Hippocampal formation (tissue), 2 donors: ENCODE measurements around the gene SLC6A19.

Experiments
- DNase-seq, 2 donors: peaks; one replicate each; lab custom pipeline; 2025; lab: John Stamatoyannopoulos, UW

Gene SLC6A19

DNA sequence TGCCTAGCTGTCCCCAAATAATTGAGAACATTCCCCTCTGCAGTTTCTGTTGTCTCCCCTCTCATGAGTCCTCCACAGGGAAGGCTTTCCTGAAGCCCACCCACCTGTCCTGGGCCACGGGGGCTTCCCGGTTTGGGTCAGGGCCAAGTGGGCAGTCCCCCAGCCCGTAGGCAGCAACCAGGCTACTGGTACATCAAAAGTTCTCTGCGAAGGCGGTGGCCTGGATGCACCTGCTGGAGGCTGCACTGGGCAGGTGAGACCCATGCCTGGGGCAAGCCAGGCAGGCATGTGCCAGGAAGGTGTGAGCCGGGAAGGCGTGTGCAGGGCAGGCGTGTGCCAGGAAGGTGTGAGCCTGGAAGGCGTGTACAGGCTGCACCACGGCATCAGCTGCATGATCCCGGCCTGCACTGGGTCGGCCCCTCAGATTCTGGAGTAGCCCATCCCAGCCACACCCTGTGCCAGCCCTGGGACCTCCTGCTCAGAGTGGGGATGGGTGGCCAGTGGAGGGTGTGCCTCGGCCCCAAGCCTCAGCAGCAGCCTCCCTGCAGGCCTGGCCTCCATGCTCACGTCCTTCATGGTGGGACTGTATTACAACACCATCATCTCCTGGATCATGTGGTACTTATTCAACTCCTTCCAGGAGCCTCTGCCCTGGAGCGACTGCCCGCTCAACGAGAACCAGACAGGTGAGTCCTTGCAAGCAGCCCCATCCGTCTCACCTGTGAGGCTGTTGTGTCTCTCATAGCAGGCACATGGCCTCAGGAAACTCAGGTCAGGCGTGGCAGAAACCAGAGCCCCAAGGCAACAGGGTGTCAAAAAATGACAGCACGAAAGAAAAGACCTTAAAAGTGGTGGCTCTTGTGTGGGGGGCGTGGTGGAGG, 8.7 kb downstream of the SLC6A19 start:
- no peak for DNase-seq

DNA sequence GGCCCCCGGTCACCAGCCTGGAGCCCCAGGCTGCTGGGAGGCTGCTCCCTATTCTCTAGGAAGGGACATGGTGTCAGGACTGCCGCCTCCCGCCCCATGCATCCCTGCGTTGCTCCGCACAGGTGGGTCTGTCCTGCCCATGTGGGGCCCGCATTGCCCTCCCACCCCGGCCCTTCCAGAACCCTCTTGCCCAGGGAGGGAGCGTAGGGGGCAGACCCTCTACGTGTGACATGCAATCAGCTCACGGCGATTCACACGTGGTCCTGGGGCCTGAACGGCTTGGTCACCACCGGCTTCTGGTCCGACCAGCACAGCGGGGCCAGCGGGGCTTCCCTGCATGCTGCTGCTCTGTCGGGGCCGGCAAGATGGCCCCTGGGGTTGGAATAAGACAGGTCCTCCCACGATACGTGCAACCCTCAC, 9.4 kb downstream of the SLC6A19 start:
- no peak for DNase-seq

DNA sequence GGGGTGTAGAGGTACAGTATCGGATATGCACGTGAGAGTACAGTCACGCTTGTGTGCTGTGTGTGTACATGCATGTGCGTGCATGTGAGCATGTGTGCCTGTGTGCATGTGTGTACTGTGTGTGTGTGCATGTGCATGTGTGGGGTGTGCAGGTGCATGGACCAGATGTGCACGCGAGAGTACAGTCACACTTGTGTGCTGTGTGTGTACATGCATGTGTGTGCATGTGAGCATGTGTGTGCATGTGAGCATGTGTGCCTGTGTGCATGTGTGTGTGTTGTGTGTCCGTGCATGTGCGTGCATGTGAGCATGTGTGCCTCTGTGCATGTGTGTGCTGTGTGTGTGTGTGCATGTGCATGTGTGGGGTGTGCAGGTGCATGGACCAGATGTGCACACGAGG, 10.3 kb downstream of the SLC6A19 start:
- DNase-seq, result no peak

DNA sequence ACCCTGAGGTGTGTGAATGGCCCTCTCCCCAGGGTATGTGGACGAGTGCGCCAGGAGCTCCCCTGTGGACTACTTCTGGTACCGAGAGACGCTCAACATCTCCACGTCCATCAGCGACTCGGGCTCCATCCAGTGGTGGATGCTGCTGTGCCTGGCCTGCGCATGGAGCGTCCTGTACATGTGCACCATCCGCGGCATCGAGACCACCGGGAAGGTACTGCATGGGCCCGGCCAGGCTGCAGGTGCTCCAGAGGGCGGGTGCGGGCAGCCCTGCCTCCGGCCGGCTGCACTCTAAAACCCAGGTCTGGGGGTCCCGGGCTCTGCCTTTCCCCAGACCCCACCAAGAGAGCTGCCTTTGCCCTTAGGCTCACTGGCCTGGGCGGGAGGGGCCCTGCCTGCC, 10.9 kb downstream of the SLC6A19 start:
- no peak for DNase-seq

DNA sequence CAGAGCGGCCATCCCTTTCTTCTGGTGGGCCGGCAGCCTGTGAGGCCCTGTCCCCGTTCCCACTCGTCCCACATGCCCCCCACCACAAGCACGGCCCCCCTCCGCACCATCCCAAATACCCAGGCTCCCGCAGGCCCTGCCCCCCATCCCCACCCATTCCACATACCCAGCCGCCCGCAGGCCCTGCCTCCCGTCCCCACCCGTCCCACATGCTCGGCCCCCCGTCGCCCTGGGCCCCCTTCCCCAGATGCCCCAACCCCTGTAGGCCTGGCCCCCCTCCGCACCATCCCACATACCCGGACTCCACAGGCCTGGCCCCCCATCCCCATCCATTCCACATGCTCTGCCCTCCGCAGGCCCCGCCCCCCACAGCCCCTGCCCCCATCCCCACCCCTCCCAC, 11.5 kb downstream of the SLC6A19 start:
- DNase-seq, result no peak

DNA sequence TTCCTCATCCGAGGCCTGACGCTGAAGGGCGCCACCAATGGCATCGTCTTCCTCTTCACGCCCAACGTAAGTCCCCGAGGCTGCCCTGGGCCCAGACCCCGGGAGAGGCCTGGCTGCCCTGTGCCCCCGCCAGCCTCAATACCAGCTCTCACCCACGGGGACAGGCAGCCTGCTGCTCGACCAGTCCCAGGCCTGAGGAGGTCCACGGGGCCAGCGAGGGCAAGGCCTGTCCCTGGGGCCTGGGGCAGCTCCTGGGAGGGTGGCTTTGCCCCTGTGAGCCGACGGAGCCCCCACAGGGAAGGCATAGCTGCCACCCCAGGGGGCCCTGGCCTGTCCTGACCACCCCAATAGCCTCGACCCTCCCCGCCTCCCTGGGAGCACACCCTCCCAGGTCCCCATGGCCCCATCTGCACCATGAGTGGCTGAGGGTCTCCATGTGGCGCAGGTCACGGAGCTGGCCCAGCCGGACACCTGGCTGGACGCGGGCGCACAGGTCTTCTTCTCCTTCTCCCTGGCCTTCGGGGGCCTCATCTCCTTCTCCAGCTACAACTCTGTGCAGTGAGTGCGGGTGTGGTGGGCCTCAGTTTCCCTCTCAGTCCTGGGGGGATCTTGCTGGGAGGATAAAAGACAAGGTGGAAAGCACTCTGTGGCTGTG, 12.2 kb downstream of the SLC6A19 start:
- no peak for DNase-seq

DNA sequence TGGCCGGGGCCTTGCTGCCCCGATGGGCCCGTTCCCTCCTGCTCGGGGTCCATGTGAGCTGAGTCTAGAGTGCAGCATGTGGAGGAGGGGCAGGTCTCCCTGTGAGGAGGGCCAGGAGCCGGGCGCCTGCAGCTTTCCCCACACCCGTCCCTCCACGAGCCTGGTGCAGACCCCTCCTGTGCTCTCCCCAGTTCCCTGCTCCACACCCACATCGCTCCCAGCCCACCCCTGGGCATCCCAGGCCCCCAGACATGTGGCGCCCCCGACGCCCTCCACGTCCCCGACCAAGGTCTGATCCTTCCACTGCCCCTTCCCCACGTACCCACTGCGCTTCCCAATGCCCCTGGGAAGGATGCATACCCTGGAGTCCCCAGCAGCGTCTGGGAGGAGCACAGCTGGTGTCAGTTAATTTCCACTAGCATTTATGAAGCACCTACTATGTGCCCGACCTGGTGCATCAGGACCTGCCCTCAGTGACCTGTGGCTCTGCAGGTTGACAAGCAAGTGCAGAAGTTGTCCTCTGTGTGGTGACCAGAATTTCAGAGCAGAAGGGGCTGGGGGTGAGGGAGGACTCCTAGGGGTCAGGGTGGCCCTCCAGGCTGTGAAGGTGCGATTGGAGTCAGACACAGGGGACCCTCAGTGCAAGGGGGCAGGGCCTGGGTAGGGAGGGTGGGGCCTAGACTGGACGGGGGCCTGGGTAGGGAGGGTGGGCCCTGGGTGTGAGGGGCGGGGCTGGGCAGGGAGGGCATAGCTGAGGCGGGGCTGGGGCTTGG, 13.0 kb downstream of the SLC6A19 start:
- no peak for DNase-seq

DNA sequence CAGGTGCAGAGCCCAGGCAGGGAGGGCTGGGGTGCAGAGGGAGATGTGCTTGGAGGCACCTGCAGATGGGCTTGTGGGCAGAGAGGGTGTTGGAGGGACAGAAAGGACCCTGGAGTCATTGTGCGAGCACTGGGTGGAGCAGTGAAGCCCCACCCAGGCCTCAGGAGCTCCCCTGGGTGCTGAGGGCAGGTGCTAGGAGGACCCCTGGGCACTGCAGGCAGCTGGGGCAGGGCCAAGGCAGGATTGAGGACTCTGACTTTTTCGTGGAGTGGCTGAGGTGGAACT, 13.5 kb downstream of the SLC6A19 start:
- no peak for DNase-seq

DNA sequence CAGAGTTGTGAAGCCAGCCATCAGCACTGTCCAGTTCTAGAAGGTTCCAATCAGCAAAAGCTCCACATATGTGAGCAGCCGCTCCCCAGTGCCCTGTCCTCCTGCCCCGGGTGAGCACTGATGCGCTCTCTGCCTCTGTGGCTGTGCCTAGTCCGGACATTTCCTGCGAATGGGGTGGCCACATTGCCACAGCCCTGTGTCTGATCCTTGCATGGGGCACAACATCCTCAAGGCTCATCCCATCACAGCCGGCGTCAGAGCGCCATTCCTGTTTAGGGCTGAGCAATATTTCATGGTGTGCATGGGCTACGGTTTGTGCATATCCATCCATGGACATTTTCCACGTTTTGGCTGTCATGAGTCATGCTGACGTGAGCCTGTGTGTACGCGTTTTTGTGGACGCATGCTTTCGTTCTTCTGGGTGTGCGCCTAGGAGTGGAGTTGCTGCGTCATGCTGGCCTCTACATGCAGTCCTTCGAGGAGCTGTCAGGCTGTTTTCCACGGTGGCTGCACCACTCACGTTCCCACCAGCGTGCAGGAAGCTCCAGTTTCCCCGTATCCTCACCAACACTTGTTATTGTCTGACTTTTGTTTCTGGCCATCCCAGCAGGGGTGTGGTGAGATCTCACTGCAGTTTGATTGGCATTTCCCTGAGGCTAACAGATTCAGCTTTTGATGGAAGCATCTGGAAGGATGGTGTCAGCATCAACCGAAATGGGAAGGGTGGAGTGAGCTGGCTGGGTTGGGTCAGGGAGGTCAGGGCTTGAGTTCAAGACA, 14.1 kb downstream of the SLC6A19 start:
- no peak for DNase-seq

DNA sequence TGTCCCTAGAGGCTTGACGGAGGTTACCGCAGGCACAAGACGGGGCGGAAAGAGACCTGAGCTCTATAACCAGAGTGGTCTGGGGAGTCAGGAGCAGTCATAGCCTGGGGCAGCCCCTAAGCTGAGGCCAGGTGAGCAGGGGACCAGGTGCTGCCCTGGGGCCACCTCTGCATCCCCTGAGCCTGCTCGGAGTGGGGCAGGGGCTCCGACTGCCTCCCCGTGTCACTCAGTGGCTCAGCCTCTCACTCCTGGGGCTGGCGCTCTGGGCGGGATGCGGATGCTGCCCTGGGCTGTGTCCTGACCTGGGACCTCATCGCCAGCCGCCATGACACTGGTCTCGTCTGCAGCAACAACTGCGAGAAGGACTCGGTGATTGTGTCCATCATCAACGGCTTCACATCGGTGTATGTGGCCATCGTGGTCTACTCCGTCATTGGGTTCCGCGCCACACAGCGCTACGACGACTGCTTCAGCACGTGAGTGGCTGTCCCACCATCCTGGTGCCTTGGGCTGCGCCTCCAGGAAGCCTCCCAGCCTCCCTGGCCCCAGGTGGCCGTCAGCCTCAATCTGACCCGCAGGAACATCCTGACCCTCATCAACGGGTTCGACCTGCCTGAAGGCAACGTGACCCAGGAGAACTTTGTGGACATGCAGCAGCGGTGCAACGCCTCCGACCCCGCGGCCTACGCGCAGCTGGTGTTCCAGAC, 15.0 kb downstream of the SLC6A19 start:
- no peak for DNase-seq

DNA sequence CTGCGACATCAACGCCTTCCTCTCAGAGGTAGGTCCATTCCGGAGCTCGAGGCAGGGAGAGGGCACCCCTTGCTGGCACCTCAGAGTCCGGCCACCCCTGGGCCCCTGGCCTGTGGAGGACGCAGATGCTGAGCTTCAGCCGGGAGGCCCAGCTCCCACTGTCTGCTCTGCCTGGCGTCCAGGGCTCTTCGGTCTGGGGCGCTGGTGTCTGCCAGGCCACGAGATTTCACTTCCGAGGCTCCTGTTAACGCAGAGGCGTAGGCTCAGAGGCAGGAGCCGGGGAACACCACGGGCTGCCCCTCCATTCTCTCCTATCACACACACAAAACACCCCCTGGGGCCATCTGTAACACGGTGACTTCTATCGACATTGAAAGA, 15.5 kb downstream of the SLC6A19 start:
- no peak for DNase-seq

DNA sequence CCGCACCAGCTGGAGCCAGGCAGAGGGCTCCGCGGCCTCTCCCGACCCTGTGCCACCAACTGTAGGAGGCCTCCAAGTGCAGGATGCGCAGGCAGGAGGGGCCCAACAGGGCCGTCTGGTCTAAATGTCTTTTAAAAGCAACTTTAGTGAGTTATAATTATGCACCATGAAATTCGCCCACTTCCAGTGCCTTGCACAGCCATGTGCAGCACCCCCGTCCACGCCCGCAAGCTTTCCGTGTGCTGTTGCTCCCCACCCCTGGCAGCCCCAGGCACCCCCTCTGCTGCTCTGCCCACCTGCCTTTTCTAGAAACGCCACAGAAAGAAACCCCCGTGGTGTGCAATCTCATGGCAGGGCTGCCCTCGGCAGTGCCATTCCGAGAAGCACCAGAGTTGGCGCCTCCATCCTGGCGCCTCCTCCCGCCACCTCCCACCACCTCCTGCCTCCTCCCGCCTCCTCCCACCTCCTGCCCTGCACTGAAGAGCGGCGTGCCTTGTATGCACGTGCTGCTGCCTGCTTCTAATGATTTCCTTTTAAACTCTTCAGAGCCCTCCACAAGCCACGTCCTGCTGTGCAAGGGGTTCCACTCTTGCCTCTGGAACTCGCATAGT, 16.3 kb downstream of the SLC6A19 start:
- DNase-seq, result no peak

DNA sequence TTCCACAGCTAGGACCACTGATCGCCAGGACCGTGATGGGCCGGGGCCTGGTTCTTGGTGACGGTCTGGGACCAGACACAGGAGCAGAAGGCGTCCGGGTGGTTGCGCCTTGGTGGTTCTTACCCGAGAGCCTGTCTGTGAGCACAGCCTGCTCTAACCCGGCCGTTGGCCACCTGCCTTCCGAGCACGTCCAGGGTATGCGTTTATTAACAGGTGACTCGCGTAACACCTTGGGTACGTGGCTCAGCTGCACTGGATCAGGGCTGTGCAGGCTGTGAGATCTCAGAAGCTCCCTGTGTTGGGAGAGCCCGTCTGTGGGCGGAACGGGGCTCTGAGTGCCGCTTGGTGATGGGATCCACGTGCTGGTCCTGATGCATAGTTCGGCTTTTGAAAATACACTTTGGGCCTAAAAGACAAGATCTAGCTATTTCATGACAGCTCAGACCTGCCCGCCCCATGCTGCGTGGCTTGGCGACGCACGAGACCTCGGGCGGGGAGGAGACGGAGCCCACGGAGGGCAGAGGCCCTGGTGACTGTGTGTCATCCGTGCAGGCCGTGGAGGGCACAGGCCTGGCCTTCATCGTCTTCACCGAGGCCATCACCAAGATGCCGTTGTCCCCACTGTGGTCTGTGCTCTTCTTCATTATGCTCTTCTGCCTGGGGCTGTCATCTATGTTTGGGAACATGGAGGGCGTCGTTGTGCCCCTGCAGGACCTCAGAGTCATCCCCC, 17.1 kb downstream of the SLC6A19 start:
- no peak for DNase-seq

DNA sequence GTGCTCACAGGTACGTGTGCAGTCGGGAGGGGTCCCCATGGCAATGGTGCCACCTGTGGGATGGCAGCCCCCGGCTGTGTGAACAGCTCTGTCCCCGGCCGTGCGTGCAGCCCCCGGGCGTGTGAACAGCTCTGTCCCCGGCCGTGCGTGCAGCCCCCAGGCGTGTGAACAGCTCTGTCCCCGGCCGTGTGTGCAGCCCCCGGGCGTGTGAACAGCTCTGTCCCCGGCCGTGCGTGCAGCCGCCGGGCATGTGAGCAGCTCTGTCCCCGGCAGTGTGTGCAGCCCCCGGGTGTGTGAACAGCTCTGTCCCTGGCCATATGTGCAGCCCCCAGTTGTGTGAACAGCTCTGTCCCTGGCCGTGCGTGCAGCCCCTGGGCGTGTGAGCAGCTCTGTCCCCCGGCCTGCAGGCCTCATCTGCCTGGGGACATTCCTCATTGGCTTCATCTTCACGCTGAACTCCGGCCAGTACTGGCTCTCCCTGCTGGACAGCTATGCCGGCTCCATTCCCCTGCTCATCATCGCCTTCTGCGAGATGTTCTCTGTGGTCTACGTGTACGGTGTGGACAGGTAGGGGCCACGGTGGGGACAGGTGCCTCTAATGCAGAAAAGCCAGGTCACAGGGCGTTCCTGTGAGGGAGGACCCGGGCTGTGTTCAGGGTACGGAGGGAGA, 17.8 kb downstream of the SLC6A19 start:
- no peak for DNase-seq

DNA sequence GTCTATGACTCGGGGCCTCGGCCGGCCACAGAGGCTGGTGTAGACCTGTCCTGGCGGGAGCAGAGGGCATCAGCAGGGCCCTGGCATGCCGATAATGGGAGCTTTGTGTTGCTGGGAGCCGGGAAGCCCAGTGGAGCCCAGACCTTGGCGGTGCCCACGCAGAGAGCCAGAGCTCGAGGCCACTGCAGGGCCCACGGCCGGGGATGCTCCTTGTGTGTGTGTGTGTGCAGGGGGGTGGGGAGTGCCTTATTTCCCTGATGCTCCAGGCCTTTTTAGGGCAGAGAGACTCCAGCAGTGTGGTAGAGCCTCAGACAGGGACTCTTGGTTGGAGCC, 18.3 kb downstream of the SLC6A19 start:
- no peak for DNase-seq

DNA sequence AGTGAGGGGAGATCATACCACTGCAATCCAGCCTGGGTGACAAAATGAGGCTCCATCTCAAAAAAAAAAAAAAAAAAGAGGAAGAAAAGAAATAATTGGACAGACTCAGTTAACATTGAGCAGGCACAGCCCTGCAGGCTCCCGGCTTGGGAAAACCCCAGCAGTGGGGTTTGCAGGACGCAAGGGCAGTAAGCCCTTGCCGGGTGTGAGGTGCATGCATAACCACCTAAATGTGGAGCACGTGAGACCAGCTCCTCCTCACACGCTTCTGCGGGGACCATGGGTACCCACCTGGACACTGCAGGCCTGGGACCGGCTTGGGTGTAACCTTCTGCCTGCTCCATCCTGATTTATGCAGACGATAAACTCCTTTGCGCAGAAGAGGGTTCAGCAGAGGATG, 19.0 kb downstream of the SLC6A19 start:
- no peak for DNase-seq

DNA sequence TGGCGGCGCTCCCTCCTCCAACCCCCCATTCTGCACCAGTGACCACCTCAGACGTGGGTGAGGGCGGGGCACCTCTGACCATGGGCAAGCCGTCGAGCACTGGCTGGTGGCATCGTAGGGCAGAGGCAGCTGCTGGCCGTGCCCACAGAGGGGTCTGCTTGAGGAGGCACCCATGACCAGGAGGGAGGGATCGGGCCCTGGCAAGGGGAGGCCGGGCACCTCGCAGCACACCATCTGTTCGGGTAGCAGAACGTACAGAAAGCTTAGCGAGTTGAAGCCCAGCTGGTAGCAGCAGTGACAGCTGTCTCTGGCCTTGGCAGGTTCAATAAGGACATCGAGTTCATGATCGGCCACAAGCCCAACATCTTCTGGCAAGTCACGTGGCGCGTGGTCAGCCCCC, 19.4 kb downstream of the SLC6A19 start:
- DNase-seq, result no peak

DNA sequence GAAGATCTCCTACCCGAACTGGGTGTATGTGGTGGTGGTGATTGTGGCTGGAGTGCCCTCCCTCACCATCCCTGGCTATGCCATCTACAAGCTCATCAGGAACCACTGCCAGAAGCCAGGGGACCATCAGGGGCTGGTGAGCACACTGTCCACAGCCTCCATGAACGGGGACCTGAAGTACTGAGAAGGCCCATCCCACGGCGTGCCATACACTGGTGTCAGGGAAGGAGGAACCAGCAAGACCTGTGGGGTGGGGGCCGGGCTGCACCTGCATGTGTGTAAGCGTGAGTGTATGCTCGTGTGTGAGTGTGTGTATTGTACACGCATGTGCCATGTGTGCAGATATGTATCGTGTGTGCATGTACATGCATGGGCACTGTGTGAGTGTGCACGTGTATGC, 20.3 kb downstream of the SLC6A19 start:
- DNase-seq, result no peak

DNA sequence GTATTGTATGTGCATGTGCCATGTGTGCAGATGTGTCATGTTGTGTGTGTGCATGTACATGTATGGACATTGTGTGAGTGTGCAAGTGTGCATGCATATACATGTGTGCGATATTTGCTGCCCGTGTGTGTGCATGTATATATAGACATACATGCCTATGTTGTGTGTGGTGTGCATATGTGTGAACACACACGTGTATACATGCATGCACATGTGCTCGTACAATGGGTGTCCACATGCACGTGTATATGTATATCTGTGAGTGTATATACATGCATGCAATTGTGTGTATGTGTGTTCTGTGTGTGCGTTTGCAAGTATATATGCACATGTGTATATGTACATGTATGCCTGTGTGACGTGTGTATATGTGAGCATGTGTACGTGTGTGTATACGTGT, 20.8 kb downstream of the SLC6A19 start:
- DNase-seq, result no peak

DNA sequence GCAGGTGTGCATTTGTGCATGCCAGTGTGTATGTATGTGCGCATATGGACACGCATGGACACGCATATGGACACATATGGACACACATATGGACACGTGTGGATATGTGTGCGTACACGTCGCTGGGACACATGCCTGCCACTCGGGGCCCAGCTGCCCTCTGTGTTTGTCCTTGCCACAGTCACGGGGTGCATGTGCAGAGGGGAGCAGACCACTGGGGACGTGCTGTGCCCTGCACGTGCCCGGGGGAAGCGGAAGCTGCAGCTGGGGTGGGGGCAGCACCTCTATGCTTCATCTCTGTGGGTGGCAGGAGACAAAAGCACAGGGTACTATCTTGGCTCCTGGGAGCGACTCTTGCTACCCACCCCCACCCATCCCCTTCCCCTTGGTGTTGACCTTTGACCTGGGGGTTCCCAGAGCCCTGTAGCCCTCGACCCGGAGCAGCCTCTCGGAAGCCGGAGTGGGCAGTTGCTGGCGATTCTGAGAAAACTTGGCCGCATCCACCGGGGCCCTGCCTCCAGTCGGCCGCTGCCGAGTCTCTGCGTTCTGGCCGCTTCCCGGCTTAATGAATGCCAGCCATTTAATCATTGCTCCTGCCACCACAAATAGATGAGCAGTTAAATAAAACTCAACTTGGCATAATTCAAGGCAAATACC, 21.4 kb downstream of the SLC6A19 start:
- no peak for DNase-seq
